HG03175 (cell line): ENCODE measurements around the gene PGA3.
"Not testable (repeated sequence)": the region's sequence is repeated elsewhere in the genome, so short reads cannot be mapped to it uniquely, and the experiment has no call there.

Experiments
- ATAC-seq: cut with Tn5 transposase; IDR thresholded peaks from one replicate; pipeline ENCODE4 v1.9.1; 2021; ENCODE audit warnings: mild to moderate bottlenecking, moderate library complexity; ENCODE audit not compliant: unreplicated experiment

Gene PGA3

GRCh38 chr11:61204502-61205059 is 1.3 kb downstream of the PGA3 start:
- ATAC-seq, result not testable (repeated sequence)

- ATAC-seq, result not testable (repeated sequence)
Measured at GRCh38 chr11:61207636-61208310, 4.5 kb downstream of the PGA3 start.

- not testable (repeated sequence) for ATAC-seq
Measured at GRCh38 chr11:61210629-61211028, 7.3 kb downstream of the PGA3 start.

- ATAC-seq, result not testable (repeated sequence)
Measured at GRCh38 chr11:61211327-61211952, 8.1 kb downstream of the PGA3 start.

GRCh38 chr11:61212202-61212601 is 8.9 kb downstream of the PGA3 start:
- ATAC-seq, result not testable (repeated sequence)

GRCh38 chr11:61213711-61214324 is 10.5 kb downstream of the PGA3 start:
- not testable (repeated sequence) for ATAC-seq

GRCh38 chr11:61218306-61218705 is 15.0 kb downstream of the PGA3 start:
- ATAC-seq, result not testable (repeated sequence)

- ATAC-seq, result not testable (repeated sequence)
Measured at GRCh38 chr11:61219016-61219415, 15.7 kb downstream of the PGA3 start.

GRCh38 chr11:61222047-61222446 is 18.7 kb downstream of the PGA3 start, which contains the start of gene PGA4:
TSS of gene PGA4 (plus strand) at chr11:61222347. CDS start at chr11:61222401, 54 bp downstream.
- ATAC-seq, result not testable (repeated sequence)

GRCh38 chr11:61222692-61223091 is 19.4 kb downstream of the PGA3 start:
- not testable (repeated sequence) for ATAC-seq

- not testable (repeated sequence) for ATAC-seq
Measured at GRCh38 chr11:61226457-61227137, 23.3 kb downstream of the PGA3 start.

GRCh38 chr11:61229458-61229857 is 26.1 kb downstream of the PGA3 start:
- ATAC-seq, result not testable (repeated sequence)

GRCh38 chr11:61231033-61231432 is 27.7 kb downstream of the PGA3 start:
- ATAC-seq, result not testable (repeated sequence)

- not testable (repeated sequence) for ATAC-seq
Measured at GRCh38 chr11:61231585-61231984, 28.3 kb downstream of the PGA3 start.

- ATAC-seq, result not testable (repeated sequence)
Measured at GRCh38 chr11:61232548-61233145, 29.3 kb downstream of the PGA3 start.

- not testable (repeated sequence) for ATAC-seq
Measured at GRCh38 chr11:61237130-61237529, 33.8 kb downstream of the PGA3 start.

- ATAC-seq, result not testable (repeated sequence)
Measured at GRCh38 chr11:61240288-61240687, 37.0 kb downstream of the PGA3 start.

GRCh38 chr11:61240875-61241274 is 37.6 kb downstream of the PGA3 start, which contains the start of gene PGA5:
TSS of gene PGA5 (plus strand) at chr11:61241175. CDS start at chr11:61241227, 52 bp downstream.
- not testable (repeated sequence) for ATAC-seq

GRCh38 chr11:61241526-61241925 is 38.2 kb downstream of the PGA3 start:
- not testable (repeated sequence) for ATAC-seq

- not testable (repeated sequence) for ATAC-seq
Measured at GRCh38 chr11:61245284-61245964, 42.1 kb downstream of the PGA3 start.
